ENCODE measurements around the gene PCNX2.

Gene PCNX2

DNA sequence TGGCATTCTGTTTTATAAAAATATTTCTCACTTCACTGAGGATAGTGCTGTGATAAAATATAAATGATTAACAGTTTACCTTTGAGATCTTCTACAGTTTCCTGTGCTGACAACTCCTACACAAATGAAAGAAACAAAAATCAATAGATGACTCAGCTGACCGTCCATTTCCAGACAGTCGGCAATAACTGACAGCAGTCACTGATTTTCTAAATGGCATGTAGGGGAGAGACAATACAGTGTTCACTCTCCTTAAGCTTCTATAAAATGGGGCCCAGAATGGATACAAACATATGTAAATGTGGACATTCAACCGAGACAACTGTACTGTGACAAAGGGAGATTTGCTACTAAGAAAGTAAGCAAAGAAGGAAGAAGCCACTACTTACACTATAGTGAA lies 34.3 kb downstream of the PCNX2 start:
- DNase-seq (ENCODE audit: low read depth), result no peak

DNA sequence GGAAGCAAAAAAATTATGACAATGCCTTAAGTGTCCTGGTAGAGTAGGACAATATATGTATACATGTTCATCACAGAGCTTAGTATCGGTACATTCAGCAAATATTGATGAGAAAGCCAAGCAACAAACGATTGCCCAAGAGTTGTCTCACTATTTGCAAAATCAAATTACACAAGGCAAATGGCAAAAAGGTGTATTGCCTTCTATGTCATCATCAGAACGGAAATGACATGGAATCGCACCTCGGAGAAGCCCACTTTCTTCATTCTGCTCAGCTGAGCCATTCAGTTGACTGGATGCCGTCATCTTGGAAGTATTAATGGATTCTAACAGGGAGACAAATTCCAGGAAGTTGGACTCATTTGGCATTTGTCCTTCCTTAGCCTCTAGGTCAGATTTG lies 37.7 kb downstream of the PCNX2 start:
- DNase-seq (ENCODE audit: low read depth), result no peak

DNA sequence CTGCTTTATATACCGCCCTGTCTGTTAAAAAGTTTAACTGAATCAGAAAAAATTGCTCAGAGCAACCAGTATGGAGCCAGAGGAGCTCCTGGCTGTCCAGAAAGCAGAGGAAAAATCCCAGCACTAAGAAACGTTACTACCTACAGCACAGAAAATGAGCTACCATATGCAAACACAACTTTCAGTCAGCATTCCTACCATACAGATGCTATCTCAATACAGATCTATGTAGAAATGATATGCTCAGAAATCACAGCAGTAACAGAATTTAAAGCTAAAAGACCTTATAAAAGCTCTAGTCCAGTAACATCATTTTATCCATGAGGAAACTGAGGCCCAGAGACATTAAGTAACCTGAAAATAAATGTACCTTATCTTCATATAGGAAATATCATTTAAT lies 38.7 kb downstream of the PCNX2 start:
- DNase-seq (ENCODE audit: low read depth), result no peak

DNA sequence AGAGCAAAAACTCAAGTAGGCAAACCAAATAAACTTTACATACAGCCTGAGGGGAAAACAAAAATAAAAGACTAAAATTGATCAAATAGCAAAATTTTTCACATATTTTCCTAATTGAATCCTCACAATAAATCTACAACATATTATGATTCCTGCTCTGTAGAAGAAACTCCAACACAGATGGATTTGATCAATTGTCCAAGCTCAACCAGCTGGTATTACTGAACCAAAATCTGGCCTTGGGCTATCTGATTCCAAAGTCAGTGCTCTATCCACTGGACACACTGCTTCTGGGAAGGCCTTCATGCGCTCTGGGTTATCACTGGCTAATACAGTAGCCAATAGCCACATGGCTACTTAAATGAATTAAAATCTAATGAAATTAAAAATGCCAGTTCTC lies 39.3 kb downstream of the PCNX2 start:
- DNase-seq (ENCODE audit: low read depth), result no peak

DNA sequence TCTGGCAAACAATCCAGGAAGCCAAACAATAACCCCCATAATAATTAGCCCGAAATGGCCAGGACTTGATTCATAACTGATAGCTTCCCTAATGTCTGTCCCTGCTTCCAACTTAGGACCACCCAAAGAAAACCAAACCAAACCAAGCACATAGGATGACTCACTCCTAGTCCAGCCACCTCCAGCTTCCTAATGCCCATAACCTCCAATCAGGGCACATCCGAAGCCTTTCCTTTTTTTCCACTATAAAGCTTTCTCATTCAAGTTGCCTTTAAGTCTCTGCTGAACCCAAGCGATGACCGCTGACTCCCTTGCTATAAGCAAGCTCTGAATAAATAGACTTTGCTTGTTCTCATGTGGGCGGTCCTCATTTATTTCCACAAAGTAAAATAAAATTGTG lies 40.4 kb downstream of the PCNX2 start:
- DNase-seq (ENCODE audit: low read depth), result no peak

DNA sequence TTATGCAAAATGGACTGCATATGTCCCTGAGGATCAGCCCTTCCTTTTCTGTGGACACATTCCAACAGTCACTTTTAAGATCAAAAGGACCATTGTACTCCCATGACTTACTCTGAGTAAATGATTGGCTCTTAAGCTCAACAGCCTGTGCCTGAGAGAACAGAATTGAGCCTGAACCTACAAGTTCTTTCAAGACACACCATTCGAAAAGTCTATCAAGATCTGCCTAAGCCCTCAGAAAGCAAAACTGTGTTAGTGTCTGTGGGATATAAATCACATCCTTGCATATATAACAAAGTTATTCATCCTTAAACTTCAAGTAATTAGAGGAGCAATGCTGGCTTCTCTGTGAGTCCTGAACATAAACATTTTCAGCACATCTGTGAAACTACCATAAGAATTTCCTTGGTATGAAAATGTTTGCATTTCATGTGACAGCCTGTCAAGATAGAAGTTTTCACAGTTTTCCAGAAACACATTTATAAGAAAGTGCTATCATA lies 41.6 kb downstream of the PCNX2 start:
- DNase-seq (ENCODE audit: low read depth), result no peak

DNA sequence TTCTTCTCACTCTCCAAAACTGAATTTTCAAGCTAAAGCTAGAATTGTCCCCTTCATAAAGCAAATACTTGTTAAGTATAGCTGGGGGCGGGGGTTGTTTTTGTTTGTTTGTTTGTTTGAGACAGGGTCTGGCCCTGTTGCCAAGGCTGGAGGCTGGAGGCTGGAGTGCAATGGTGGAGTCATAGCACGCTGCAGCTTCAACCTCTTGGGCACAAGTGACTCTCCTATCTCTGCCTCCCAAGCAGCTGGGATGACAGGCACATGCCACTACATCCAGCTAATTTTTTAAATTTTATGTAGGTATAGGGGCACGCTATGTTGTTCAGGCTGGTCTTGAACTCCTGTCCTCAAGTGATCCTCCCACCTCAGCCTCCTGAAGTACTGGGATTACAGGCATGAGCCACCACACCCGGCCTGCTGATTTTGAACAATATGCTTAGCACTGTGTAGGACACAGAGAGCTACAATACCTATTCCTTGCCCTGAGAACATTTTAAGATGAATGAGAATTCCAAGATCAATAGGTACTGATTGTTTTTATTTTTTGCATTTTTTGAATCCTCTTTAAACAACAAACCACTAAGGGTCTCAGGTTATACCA lies 42.2 kb downstream of the PCNX2 start:
- no peak for DNase-seq (ENCODE audit: low read depth)

DNA sequence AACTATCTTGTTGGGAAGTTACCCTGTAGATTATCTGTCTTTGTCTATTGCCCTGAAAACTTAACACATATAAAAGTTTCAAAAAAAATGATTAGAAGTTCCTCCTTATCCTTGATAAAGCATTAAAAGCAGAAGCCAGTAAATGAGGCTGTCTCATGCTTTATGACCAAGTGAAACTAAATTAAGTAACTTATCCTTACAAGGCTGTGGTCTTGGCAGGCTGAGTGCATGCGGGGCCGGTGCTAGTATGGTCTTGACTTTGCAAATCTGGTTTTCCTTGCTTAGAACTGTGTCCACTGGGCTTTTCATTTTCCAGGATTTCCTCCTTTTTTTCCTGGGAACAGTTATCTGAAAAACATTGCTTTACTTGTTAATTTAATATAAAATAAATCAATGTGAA lies 43.1 kb downstream of the PCNX2 start:
- no peak for DNase-seq (ENCODE audit: low read depth)

DNA sequence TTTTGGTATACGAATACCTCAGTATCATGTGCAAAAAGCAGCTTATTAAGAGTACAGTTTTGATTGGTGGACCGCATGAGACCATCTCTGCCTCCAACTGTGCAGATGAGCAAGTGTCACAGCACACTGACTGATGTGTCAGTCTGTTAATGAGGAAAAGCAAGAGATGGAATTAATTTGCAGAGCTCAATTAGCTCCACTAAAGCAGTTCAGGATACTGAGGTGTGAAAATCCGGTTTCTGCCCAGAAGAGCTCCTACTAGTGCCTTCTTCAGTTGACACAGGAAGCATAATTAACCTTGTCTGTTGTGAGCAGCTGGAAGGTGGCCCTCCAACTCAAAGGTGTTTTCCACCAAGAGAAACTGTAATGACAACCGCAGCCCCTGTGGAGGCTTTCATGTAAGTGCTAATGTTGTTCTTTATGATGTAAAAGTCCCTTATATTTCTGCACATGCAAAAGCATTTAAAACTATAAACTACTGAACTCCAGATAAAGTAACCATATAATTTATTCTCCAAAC lies 44.3 kb downstream of the PCNX2 start:
- DNase-seq (ENCODE audit: low read depth), result no peak

DNA sequence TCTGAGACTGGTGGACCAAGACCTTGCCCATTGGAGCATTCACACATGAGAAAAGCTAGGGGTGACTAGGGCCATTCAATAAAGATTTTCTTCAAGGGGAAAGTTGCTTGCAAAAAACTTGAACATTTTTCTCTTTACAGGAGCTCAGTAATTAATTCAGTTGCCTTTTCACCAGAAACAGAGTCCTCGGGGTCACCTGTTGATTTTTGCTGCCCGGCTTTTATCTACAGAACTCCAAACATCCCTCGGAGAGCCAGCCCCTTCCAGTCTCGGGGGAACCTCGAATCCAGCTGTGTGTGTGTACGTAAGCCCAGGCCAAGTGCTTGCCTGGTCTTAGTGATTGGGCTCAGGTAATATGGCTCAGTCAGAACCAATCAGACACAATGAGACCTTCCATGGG lies 47.5 kb downstream of the PCNX2 start:
- no peak for DNase-seq (ENCODE audit: low read depth)

DNA sequence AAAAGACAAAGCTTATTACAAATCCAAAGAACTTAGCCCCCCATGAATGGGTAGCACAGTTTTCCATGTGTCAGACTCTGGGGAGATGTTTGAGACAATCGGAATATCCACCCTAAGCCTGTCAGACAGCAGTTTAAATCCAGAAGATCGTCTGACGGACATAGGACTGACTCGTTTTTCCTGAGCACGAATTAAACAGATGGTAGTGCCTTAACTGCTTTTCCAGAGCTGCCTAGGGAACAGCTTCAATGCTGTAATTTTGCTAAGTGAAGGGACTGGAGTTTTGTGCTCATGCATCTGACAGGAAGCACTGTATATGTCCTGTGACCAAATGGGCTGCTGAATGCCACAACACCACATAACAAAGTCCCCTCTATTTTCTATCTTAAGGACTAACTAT lies 48.6 kb downstream of the PCNX2 start:
- no peak for DNase-seq (ENCODE audit: low read depth)

DNA sequence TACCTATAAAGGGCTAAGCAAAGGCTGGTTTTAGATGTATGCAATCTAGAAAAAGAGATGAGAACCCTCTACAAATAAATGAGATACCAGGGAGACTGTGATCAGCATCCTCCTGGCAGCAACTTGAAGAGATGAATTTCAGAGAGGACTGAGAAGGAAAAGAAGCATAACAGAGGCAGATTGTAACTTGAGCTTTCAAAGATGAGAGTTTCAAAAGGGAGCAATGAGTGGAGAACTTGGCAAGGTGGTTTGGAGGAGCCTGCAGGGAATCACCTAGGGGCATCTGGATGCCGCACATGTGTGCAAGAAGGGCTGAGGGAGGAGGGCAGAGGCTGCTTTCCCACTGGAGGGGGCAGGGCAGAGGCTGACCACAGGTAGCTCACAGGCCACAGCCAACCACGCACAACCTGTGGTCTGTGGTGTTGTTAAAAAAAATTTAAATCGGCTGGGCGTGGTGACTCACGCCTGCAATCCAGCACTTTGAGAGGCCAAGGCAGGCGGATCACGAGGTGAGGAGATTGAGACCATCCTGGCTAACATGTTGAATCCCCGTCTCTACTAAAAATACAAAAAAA lies 50.2 kb downstream of the PCNX2 start:
- no peak for DNase-seq (ENCODE audit: low read depth)

DNA sequence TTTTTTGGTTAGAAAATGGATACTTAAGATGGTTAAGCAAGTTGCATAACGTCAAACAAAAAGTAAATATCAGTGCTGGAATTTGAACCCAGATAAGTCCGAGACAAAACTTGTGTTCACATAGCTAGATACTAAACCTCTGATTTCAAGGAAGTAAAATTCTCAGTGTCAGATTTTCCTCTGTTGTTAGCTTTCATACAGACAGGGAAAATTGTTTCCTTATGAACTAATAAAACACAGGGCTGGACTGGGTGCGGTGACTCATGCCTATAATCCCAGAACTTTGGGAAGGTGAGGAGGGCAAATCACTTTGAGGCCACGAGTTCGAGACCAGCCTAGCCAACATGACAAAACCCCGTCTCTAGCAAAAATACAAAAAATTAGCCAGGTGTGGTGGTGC lies 51.3 kb downstream of the PCNX2 start:
- peak; percentile 43 for DNase-seq (ENCODE audit: low read depth)

DNA sequence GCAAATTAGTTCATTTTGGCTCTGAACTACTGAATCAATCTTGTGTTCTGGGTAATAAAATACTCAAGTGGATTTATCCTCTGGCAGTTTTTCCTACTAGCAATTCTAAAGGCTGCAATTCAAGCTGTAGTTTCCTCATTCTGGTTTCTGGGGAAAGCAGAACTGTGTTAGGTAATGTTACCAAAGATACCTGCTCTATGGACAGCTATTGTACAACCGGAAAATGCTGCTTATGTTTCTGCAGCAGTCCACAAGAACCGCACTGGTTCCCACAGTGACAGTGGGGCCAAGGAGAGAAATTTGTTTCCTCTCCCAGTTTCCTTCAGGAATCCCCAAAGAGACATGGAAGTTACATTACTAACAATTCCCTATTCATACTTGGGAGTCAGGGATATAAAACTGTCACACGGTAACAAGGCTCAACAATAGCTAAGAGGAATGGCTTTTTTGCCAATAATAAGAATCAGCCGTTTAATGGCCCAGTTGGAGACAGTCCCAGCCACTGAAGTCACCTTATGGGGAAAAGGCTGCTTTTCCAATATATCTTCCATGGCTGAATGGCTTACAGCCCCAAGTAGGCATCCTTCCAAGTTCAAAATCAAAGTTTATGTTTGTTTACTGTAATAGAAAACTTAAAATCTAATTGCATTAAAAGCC lies 52.6 kb downstream of the PCNX2 start:
- DNase-seq (ENCODE audit: low read depth), result no peak

DNA sequence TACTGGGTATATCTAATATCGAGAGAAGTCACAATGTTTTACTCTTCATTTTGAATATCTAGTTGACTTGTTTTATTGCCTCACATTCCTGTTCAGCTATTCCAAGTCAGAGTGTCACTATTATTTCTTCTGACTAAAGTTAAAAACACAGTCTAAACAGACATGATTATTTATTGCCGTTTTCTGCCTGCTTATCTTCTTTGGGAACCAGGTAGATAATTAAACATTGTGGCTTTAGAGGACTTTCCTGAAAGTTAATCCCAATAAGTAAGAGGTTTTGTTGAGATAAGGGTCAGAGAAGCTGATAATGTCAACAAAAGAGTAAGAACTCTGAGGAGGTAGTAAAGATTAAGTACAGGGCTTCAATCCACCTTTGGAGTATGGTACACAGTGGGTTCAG lies 53.8 kb downstream of the PCNX2 start:
- DNase-seq (ENCODE audit: low read depth), result no peak

DNA sequence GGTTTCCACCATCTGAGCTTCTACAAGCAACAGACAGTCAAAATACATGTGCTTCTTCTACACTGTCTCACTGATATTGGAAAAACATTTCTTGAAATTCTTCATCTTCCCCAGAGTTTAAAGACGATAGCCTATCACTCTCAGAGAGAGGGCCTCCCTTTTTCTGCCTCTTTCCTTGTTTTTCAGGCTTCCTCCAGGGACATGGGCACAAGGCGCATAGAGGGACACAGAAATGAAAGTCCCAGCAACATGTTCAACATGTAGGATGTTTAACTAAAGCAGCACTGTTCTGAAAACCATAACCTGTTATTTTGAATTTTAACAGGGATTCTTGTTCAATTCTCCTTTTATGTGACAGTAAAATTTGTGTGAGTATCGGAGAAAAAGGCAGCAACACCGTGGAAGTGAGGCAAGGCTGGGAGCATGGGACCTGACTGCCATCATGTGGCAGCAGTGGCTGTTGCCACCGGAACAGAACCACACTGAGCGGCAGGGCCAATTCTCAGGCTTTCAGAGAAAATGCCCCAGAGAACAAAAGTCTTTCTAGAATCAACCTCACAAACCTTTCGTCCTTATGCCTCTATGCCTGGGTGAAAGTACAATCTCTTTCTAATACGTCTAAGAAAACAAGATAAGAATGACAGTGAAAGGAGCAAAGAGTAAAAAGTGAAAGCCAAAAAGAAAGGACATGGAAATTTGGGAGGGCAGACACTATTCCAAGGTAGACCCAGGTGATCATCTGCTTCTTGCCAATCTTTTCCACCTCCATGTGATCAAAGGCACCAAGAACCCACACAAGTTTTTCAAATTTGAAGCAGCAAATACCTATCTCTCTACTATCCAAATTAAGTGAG lies 54.5 kb downstream of the PCNX2 start:
- DNase-seq (ENCODE audit: low read depth), result no peak

DNA sequence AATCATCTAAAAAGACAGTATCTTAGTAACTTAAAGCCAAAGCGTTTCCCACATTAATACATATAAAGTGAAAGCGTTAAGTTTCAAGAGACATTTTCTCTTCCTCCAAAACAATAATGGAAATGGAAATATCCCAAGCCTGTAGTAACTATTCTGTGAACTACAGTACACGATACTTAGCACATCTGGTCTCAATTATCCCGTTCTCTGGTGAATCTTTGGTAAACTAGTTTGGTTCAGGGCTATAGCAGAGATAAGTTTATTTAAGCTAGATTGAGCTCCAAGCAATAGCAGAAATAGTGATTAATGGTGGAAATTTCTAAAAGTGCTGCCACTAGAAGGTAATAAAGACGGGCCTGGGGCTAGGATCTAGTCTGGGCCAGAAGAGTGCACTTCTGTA lies 55.2 kb downstream of the PCNX2 start:
- no peak for DNase-seq (ENCODE audit: low read depth)

DNA sequence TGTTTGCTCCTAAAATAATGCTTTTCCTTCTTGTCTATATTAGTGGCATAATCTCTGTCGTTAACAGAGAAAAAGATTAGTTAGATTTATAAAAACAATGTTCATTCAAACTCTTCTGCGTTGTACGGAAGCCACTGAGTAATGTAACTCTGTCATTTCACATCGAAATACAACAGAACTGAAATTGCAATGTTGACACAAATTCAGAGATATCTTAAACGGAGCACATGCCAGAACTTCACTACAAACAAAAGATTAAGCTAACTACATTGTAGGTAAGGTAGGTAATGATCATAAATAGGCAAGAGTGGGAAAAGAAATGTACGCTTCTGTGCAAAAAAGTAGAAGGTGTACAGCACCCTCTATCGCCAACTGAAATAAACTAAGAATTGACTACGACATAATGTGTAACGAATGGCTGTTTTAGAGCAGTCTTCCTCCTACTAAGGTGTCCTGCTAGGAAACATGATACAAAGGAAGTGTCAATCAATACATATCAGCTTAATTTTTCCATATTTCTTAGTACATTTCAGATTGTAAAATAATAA lies 56.6 kb downstream of the PCNX2 start:
- DNase-seq (ENCODE audit: low read depth), result no peak

DNA sequence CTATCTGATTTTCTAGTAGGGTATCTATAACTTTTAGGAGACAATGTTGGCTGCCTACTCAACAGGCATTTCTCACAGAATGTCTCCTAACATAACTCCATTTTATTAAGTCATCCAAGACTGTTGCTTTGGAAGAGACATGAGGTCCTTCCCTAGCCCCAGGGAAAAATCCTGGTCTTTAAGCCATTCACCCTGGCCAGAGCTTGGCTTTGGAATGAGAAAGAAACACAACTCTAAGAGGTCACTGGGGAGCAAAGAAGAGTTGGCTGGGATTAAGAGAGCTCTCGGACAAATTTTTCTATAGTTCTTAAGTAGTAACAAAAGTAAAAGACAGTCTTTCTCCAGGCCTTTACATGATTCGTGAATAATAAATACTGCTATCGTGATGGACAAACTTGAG lies 57.9 kb downstream of the PCNX2 start:
- DNase-seq (ENCODE audit: low read depth), result no peak

DNA sequence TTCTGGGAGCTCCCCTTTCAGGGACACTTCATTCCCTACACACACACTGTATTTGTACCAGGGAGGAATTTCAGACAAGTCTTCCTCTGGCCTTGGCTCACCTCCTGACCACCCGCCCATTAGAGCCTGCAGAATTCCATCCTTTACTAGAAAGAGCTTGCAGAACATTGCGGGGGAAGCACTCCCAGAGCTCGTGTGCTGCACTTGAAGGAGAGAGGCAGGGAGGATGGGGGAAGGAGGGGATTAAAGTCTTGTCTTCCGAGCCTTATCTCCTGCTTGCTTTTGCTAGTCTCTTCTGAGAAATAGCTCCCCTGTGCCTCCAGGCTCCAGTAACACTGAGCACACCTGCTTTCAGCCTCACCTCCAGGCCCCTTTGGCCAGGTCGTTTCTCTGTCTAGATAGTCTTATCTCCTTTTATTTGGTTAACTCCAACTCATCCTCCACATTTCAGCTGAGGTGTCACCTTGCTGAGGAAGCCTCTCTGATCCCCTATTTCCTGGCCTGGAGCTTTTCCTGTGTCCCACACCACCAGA lies 62.0 kb downstream of the PCNX2 start:
- no peak for DNase-seq (ENCODE audit: low read depth)

DNA sequence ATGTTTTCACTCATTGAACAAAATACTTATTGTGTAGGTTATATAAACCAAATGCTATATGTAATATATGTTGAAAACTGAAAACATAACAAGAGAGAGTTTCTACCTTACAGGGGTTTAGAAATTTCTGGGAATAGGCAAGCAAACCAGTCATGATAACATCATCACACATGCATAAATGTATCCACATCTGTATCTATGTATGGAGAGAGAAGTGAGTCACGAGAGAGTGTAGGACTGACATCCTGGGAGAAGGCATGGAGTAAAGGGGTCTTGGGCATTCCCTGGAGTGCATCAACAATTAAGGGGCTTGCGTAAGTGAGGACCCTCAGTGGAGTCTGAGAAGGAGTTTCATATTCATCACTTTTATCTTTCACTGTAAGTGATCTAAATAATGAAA lies 65.5 kb downstream of the PCNX2 start:
- no peak for DNase-seq (ENCODE audit: low read depth)

DNA sequence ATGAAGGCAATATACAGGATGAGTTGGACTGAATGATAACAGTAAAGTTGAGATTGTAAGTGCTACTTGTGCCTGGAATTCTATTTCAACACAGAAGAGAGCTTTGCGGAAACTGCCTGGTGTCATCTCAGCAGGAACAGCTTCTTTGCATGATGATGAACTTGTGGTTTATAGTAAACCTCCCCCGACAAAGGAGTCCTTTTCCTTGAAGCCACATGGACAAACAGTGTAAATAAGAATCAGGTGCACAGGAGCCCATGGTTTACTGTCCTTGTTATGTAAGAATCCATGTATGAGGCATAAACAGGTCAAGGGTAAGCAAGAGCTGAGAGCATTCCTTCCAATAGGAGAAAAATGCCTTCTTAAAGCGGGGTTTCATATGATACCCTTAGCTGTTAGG lies 66.2 kb downstream of the PCNX2 start:
- DNase-seq (ENCODE audit: low read depth), result no peak

Data from GM04504 (cell line).